K562 (cell line): ENCODE results near the gene SERTAD2. TPM values are rescaled to one million over a fixed set of nuclear protein-coding genes. Genes with fewer than 3 reads are reported as not detected.

ENCODE experiments used
- BRCA1 ChIP-seq, 2 experiments: fragments of 450-650 bp in 1 of 2; sonication (generic) in 1 of 2; formaldehyde crosslinking in 1 of 2; IDR thresholded peaks; 2 replicates each; pipeline versions ENCODE4 v1.5.0 to v1.6.1; 2017 to 2020; ENCODE audit warnings: mild to moderate bottlenecking in 1 of 2, missing genetic modification reagents in 1 of 2
- BRD4 ChIP-seq: fragments of 200-600 bp; sonication (generic); IDR thresholded peaks from 2 replicates; pipeline ENCODE4 v1.6.1; 2017; ENCODE audit warnings: inconsistent platforms
- E2F6 ChIP-seq, 2 experiments: IDR thresholded peaks; 2 replicates each; pipeline ENCODE4 v1.6.1; 2011; ENCODE audit warnings: borderline replicate concordance in 1 of 2, control low read depth in 1 of 2, low read depth in 1 of 2, low read length in 1 of 2, mild to moderate bottlenecking in 1 of 2, mixed read lengths in 1 of 2, moderate library complexity in 1 of 2; ENCODE audit not compliant: insufficient read depth in 1 of 2, insufficient read length in 1 of 2, poor library complexity in 1 of 2, severe bottlenecking in 1 of 2; ENCODE audit errors: extremely low read depth in 1 of 2
- FUS ChIP-seq: fragments of 200-400 bp; formaldehyde crosslinking; optimal IDR thresholded peaks from 2 replicates; pipeline ENCODE3; 2017; ENCODE audit warnings: low read depth, low read length
- HBP1 ChIP-seq: fragments of 450-650 bp; formaldehyde crosslinking; IDR thresholded peaks from 2 replicates; pipeline ENCODE4 v1.4.0; 2022; ENCODE audit warnings: missing genetic modification characterization
- ILF3 ChIP-seq: fragments of 450-650 bp; IDR thresholded peaks from 2 replicates; pipeline ENCODE4 v1.6.1; 2018; ENCODE audit warnings: antibody characterized with exemption, mild to moderate bottlenecking, moderate library complexity, borderline replicate concordance
- MCM3 ChIP-seq: fragments of 450-650 bp; IDR thresholded peaks from 2 replicates; pipeline ENCODE4 v1.6.1; 2016
- MXI1 ChIP-seq: IDR thresholded peaks from 2 replicates; pipeline ENCODE4 v1.6.1; 2011; ENCODE audit warnings: low read depth, mild to moderate bottlenecking, improper control_type of control experiment, low read length
- NCOR1 ChIP-seq: fragments of 450-650 bp; IDR thresholded peaks from 2 replicates; pipeline ENCODE4 v1.6.1; 2016; ENCODE audit warnings: mild to moderate bottlenecking, moderate library complexity
- PHF20 ChIP-seq: fragments of 450-650 bp; IDR thresholded peaks from 2 replicates; pipeline ENCODE4 v1.6.1; 2018; ENCODE audit not compliant: partially characterized antibody
- POLR2B ChIP-seq: fragments of 450-650 bp; IDR thresholded peaks from 2 replicates; pipeline ENCODE4 v1.6.1; 2018; ENCODE audit warnings: low read depth; ENCODE audit not compliant: partially characterized antibody
- POLR3G ChIP-seq: IDR thresholded peaks from 2 replicates; pipeline ENCODE4 v1.6.1; 2011; ENCODE audit not compliant: insufficient read length, insufficient replicate concordance; ENCODE audit errors: extremely low read depth
- SIN3B ChIP-seq: fragments of 450-650 bp; IDR thresholded peaks from 2 replicates; pipeline ENCODE4 v1.6.1; 2017; ENCODE audit warnings: low read depth, mild to moderate bottlenecking, moderate library complexity
- TOE1 ChIP-seq, 2 experiments: fragments of 450-650 bp in 1 of 2; sonication (generic) in 1 of 2; formaldehyde crosslinking in 1 of 2; IDR thresholded peaks; 2 replicates each; pipeline versions ENCODE4 v1.7.1 to v1.8.0; 2016 to 2022; ENCODE audit warnings: borderline replicate concordance in 2 of 2, mild to moderate bottlenecking in 2 of 2, antibody characterized with exemption in 1 of 2, inconsistent platforms in 1 of 2, low read depth in 1 of 2, missing genetic modification reagents in 1 of 2, moderate library complexity in 1 of 2
- ZNF124 ChIP-seq: sonication (generic); formaldehyde crosslinking; IDR thresholded peaks from 2 replicates; pipeline ENCODE4 v1.8.1; 2022; ENCODE audit warnings: missing genetic modification reagents
- polyA plus RNA-seq, 8 experiments: library from polyadenylated mRNA; depleted of rRNA in 4 of 8; stranded (reverse) in 5 of 8; unstranded in 3 of 8; fragments of >200 nt; fragmentation: Nextera tagmentation in 2 of 8; fragmentation: Illumina TruSeq in 1 of 8; extraction: Ambion mirVana in 2 of 8; extraction: Trizol in 1 of 8; gene quantifications; 2 replicates each; pipeline versions ENCODE4 v1.2.1 to v1.2.3, GENCODE V29; 2011 to 2014; ENCODE audit warnings: inconsistent platforms in 1 of 8, missing spikeins in 1 of 8
- total RNA-seq, 7 experiments: library from RNA; depleted of rRNA in 6 of 7; stranded (reverse); fragments of >200 nt in 6 of 7; fragmentation: Illumina TruSeq in 2 of 7; extraction: Trizol in 2 of 7; gene quantifications; 2 replicates each; pipeline versions ENCODE4 v1.2.1 to v1.2.3, GENCODE V29; 2011 to 2021; ENCODE audit warnings: low replicate concordance in 1 of 7
- TF ChIP-seq, protein P1 (sequence below): sonication (generic); formaldehyde crosslinking; IDR thresholded peaks from 2 replicates; pipeline ENCODE4 v1.8.0; 2022; ENCODE audit warnings: mild to moderate bottlenecking, missing genetic modification reagents

SERTAD2 gene
- total and polyA plus RNA-seq, 9 of the 15 experiments (the other 6 are each of a cell fraction or from before 2014, with no cell fraction given), result 3.0 to 12.5 (median 6.1) TPM

DNA sequence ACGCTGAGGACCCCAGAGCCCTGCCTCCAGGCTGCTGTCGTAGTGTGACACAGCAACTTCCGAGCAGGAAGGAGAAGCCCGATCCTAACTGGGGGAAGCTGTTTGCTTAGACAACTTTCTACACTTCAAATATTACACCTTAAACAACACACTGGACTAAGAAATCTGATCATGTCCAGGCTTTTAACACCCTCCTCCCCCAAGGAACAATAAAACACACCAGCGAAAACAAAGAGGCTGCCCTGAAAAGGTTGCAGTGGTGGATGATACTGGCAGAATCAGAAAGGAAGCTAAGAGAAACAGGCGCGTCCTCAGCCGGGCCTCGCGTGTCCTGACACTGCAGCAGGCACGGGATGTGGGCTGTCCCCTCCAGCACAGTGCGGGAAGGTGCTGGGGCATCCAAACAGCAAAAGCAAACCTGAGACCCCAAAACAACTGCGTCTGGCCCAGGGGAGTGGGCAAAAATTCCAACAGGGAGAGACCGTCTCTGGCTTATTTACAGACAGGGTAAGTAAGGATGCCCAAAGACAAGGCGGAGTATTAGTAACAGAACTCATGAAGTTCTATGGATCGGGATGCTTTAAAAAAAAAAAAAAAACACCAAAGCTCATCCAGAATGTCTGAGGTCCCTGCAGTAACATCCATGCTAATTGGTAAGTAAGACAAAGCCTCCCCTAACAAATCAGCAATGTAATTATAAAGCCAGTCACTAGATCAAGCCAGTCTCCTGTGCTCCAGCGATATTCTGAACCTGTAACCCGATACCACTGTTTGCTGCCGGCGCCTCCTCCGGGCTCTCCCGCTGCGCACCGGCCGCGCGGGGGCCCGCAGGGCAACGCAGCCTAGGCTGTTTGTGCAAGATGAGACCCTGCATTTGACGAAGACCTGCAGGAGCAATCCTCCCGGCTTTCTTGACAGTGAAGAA, 9.0 kb downstream of the SERTAD2 start (continued):
- TF ChIP-seq MXI1 (no peak), TOE1 (IDR thresholded peaks at IDR 0.05; ENCODE audit: borderline replicate concordance) (no peak), TOE1 (CRISPR knock-in tag; IDR thresholded peaks at IDR 0.05; ENCODE audit: borderline replicate concordance, low read depth) (no peak), BRD4 (no peak; the same call in 1 of the 2 replicates), MCM3 (no peak), POLR2B (peak; percentile 92), ZNF124 (no peak), SIN3B (peak; percentile 21; the same call in 1 of the 2 replicates), E2F6 (IDR thresholded peaks at IDR 0.05; ENCODE audit: borderline replicate concordance in 1 of 2, extremely low read depth in 1 of 2, insufficient read depth in 1 of 2, insufficient read length in 1 of 2, low read depth in 1 of 2, low read length in 1 of 2, poor library complexity in 1 of 2, severe bottlenecking in 1 of 2) (peak in 1 of 2 experiments; percentile 59), BRCA1 (IDR thresholded peaks at IDR 0.05) (no peak), BRCA1 (CRISPR knock-in tag; IDR thresholded peaks at IDR 0.05) (no peak), POLR3G (no peak), ILF3 (no peak), PHF20 (no peak), NCOR1 (peak; percentile 34), FUS (no peak), HBP1 (no peak)
- TF ChIP-seq, protein P1, sequence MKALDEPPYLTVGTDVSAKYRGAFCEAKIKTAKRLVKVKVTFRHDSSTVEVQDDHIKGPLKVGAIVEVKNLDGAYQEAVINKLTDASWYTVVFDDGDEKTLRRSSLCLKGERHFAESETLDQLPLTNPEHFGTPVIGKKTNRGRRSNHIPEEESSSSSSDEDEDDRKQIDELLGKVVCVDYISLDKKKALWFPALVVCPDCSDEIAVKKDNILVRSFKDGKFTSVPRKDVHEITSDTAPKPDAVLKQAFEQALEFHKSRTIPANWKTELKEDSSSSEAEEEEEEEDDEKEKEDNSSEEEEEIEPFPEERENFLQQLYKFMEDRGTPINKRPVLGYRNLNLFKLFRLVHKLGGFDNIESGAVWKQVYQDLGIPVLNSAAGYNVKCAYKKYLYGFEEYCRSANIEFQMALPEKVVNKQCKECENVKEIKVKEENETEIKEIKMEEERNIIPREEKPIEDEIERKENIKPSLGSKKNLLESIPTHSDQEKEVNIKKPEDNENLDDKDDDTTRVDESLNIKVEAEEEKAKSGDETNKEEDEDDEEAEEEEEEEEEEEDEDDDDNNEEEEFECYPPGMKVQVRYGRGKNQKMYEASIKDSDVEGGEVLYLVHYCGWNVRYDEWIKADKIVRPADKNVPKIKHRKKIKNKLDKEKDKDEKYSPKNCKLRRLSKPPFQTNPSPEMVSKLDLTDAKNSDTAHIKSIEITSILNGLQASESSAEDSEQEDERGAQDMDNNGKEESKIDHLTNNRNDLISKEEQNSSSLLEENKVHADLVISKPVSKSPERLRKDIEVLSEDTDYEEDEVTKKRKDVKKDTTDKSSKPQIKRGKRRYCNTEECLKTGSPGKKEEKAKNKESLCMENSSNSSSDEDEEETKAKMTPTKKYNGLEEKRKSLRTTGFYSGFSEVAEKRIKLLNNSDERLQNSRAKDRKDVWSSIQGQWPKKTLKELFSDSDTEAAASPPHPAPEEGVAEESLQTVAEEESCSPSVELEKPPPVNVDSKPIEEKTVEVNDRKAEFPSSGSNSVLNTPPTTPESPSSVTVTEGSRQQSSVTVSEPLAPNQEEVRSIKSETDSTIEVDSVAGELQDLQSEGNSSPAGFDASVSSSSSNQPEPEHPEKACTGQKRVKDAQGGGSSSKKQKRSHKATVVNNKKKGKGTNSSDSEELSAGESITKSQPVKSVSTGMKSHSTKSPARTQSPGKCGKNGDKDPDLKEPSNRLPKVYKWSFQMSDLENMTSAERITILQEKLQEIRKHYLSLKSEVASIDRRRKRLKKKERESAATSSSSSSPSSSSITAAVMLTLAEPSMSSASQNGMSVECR, result no peak
